Sciatic nerve (tissue), 2 donors: ENCODE data around the gene PCDH17. TPM values are rescaled to one million over a fixed set of nuclear protein-coding genes. Genes with fewer than 3 reads are reported as not detected.
A peak's percentile ranks its signal among the peaks of the same experiment; 100 is the strongest.

Experiments
- ATAC-seq: fragments of 200-7000 bp; cut with Tn5 transposase; one replicate; pipeline ENCODE4 v1.9.1; 2020; ENCODE audit warnings: mild to moderate bottlenecking, moderate library complexity
- DNase-seq: peaks from one replicate; pipeline ENCODE4 v3.0.0-alpha.2; 2020; ENCODE audit warnings: low spot score
- intact Hi-C: fragments of 100-400 bp; cut with DNase I; formaldehyde crosslinking; loops from one replicate; pipeline ENCODE4 v1.14.2; 2022
- total RNA-seq: library from RNA; stranded (reverse); fragmentation: NEBNext Ultra II Directional; extraction: Animal tissue kit (Norgen Biotek cat#: 25700); gene quantifications from one replicate; pipeline ENCODE4 v1.2.1, GENCODE V29; 2021
- donor health status: DM: no; HTN: no; CAD: no.
- donor health status: DM: no; HTN: no; CAD: no.

Gene PCDH17, protein sequence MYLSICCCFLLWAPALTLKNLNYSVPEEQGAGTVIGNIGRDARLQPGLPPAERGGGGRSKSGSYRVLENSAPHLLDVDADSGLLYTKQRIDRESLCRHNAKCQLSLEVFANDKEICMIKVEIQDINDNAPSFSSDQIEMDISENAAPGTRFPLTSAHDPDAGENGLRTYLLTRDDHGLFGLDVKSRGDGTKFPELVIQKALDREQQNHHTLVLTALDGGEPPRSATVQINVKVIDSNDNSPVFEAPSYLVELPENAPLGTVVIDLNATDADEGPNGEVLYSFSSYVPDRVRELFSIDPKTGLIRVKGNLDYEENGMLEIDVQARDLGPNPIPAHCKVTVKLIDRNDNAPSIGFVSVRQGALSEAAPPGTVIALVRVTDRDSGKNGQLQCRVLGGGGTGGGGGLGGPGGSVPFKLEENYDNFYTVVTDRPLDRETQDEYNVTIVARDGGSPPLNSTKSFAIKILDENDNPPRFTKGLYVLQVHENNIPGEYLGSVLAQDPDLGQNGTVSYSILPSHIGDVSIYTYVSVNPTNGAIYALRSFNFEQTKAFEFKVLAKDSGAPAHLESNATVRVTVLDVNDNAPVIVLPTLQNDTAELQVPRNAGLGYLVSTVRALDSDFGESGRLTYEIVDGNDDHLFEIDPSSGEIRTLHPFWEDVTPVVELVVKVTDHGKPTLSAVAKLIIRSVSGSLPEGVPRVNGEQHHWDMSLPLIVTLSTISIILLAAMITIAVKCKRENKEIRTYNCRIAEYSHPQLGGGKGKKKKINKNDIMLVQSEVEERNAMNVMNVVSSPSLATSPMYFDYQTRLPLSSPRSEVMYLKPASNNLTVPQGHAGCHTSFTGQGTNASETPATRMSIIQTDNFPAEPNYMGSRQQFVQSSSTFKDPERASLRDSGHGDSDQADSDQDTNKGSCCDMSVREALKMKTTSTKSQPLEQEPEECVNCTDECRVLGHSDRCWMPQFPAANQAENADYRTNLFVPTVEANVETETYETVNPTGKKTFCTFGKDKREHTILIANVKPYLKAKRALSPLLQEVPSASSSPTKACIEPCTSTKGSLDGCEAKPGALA (N-terminal part only)
- total RNA-seq: 8.0 TPM

GRCh38 chr13:57631596-57632275, at the start of gene PCDH17:
TSS of gene PCDH17 (plus strand) at chr13:57631744. CDS start at chr13:57632547, 803 bp downstream.
- peak; percentile 44 for ATAC-seq
- intact Hi-C loops: no loop called here
- peak; percentile 56 for DNase-seq

- DNase-seq: no peak
- ATAC-seq: no peak
- intact Hi-C loops: no loop called here
These were observed 49.5 kb upstream of the PCDH17 start for GRCh38 chr13:57582032-57582431.

- no peak for ATAC-seq
- DNase-seq: no peak
- intact Hi-C loops: no loop called here
These were observed 48.0 kb upstream of the PCDH17 start for GRCh38 chr13:57583529-57583928.

DNA sequence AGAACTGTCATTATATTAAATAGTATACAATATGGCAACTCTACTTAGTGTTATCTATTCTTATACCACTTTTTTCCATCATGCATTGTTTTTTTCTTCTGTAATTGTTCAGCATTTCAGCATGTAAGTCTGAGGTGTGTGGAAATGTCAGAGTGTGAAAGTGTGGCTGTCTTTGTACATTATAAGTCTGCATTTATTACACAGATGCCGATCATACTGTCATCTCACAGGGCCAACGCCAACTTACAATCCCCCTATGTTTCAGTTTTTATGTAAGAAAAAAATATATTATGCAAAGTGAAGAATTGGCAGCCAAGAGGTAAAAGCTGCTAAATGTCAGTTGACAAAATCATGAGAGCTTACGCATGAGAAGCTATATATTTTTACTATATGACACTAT, 42.9 kb upstream of the PCDH17 start:
- DNase-seq (no peak), ATAC-seq (no peak)
- intact Hi-C loops: no loop called here

DNA sequence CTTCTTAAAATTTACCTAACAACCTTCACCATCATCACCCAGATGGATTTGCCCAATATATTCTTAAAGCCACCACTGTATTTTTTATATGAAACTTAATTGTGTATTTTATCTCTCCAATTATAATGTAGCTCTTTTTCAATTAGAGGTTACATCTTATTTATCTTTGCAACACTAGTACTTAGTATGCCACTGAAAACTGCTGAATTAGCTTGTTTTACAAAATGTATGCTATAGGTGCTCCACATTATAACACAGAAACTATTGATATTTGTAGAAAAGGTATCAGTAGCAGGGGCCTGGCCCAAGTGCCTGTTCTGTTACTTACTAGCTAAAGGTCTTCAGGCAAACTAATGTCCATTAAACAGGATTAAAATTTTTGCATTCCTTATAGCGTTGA, 35.8 kb upstream of the PCDH17 start:
- DNase-seq (no peak), ATAC-seq (no peak)
- intact Hi-C loops: no loop called here

- no peak for DNase-seq
- intact Hi-C loops: no loop called here
- no peak for ATAC-seq
These were observed 30.0 kb upstream of the PCDH17 start for GRCh38 chr13:57601536-57601935.

GRCh38 chr13:57604442-57604841, 27.1 kb upstream of the PCDH17 start:
- intact Hi-C loops: no loop called here
- ATAC-seq: no peak
- DNase-seq: no peak

GRCh38 chr13:57611969-57612368, 19.6 kb upstream of the PCDH17 start:
- DNase-seq: no peak
- intact Hi-C loops: no loop called here
- no peak for ATAC-seq

- ATAC-seq (no peak), DNase-seq (no peak)
- intact Hi-C loops: no loop called here
These were observed 19.0 kb upstream of the PCDH17 start for GRCh38 chr13:57612568-57612967.

GRCh38 chr13:57624565-57625435, 6.7 kb upstream of the PCDH17 start:
- DNase-seq: no peak
- intact Hi-C loops: no loop called here
- no peak for ATAC-seq

DNA sequence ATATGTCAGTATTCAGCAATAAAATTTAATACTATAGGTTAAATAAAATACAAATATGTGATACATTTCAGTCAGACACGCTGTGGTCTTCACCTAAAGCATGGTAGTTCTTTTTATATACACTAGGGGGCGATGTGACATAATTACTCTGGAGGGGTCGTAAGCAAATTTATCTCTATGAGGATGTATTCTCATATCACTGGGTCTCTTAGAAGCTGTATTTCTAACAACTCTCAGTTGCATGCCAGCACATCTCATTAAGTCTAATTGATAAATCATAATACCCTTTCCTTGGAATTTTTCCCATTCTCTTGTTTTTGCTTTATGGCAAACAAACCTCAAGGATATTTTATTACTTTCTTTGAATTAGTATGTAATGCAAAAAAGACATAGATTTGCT, 3.9 kb upstream of the PCDH17 start:
- ATAC-seq: no peak
- intact Hi-C loops: no loop called here
- DNase-seq: no peak

- DNase-seq: no peak
- ATAC-seq: peak; percentile 7
- intact Hi-C loops: no loop called here
These were observed 2.1 kb upstream of the PCDH17 start for GRCh38 chr13:57629391-57629804.

DNA sequence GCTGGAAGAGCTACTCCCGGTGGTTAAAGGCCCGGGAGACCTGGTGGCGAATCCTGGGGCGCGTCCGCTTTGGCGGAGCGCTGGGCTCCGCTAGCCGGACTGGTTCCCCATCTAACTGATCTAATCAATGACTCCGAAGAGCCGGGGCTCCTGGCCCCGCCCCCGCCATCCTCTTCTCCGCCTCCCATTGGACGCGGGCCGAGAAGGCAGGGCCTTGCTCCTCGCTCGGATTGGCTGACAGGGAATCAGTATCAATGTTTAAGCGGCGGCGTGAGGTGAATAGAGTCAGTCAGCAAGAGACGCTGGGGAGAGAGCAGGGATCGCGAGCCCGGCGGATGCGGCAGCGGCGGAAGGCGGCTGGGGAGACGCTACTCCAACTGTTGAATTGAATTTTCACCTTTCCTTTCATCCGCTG, 1.7 kb upstream of the PCDH17 start:
- intact Hi-C loops: no loop called here
- ATAC-seq (peak; percentile 83), DNase-seq (peak; percentile 87)

- intact Hi-C loops: no loop called here
- DNase-seq (no peak), ATAC-seq (no peak)
These were observed 616 bp upstream of the PCDH17 start for GRCh38 chr13:57630661-57631595.

GRCh38 chr13:57632276-57633140, 964 bp downstream of the PCDH17 start:
- intact Hi-C loops: no loop called here
- peak; percentile 58 for DNase-seq
- ATAC-seq: no peak
